HPDE6-E6E7 (cell line): ENCODE data around the gene TKFC.
"Not testable (repeated sequence)": the region's sequence is repeated elsewhere in the genome, so short reads cannot be mapped to it uniquely, and the experiment has no call there.

Source experiments
- DNase-seq: peaks from one replicate; pipeline ENCODE4 v3.0.0; 2011; ENCODE audit warnings: missing footprints; ENCODE audit errors: extremely low spot score

TKFC gene

DNA sequence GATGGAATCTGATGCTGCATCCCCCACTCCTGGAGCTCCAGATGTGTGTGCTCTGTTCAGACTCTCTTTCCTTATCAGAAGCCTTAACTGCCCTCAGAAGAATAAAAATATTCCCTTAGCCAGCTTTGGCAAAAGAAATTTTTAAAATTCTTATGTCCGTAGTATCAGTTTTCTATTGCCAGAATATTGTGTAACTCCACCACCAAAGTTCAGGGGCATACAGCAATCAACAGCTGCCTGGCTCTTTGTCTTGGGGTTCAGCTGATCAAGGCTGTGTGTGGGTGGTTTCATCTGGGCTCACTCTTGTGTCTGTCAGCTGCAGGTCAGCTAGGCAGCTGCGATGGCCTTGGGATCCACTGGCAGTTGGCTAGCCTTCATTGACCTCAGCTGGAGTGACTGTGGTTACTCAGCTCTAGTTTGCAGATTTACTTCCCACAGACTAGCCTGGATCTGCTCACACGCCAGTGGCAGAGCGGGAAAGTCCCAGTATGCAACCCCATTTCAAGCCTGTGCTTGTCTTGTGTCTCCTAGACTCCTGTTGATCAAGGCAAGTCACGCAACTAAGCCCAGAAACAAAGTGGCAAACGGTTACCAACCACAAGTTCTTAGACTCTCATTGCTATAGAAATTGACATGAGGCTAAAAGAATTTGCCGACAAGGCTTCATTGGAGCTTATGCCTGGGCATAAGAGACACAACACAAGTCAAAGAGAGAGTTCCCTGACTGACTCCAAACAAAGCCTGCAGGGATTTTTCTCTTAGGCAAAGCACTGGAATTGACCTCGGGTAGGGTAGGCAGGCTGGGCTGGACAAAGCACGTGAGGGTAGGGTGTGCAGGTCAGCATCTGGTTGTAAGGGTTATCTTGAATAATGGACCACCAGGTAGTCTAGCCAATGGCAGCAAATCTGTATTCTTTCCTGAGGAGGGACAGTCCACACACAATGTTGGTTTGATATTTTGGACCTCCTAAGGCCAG, 36.6 kb downstream of the TKFC start:
- DNase-seq, result peak; percentile 92

- DNase-seq, result no peak
Measured at GRCh38 chr11:61370349-61371005, 37.4 kb downstream of the TKFC start.

DNA sequence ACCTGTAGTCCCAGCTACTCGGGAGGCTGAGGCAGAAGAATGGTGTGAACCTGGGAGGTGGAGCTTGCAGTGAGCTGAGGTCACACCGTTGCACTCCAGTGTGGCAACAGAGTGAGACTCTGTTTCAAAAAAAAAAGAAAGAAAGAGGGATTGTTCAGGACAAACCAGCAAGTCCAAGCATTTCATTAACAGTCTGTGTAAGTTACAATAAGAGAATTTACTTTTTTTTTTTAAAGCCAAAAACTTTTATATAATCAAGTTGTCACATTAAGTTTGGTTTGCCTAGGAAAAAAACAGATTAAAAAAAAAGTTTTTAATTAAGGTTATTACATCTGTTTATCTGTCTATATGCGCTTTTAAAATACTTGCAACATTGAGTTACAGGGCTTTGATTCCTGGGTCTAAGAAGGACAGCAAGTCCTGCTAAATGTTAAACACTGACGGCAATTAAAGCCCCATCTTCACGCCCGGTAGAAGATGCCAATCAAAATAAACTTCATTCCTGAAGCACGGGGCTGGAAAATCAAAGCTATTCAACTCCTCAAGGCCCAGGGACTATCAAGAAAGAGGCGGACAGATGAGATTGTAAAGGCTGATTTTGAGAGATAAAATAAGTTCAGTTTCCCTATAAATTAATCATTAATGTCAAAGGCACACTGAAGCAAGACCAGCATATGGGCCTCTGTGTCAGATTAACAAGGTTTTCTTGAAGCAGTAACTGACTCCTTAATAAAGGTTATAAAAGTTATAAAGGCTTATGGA, 39.8 kb downstream of the TKFC start:
- DNase-seq, result no peak

GRCh38 chr11:61375761-61376108, 42.7 kb downstream of the TKFC start:
- DNase-seq, result no peak

GRCh38 chr11:61377461-61378160, 44.6 kb downstream of the TKFC start:
- no peak for DNase-seq

- peak; percentile 93 for DNase-seq
Measured at GRCh38 chr11:61378713-61379313, 45.8 kb downstream of the TKFC start.

DNA sequence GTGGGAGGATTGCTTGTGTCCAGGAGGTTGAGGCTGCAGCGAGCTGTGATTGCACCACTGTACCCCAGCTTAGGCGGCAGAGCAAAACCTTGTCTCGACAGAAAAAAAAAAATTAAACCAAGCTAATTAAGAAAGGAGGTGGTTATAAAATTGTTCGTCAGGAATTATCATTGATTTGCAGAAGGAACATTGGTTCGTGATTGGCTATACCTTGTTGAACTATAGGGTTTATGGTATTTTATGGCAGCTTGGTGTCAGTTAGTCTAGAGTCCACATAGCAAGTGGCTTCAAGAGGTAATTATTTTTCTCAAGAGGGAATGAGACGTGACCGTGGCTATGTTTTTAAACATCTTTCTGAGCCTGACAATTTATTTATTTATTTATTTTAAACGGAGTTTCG, 47.9 kb downstream of the TKFC start:
- DNase-seq, result no peak

DNA sequence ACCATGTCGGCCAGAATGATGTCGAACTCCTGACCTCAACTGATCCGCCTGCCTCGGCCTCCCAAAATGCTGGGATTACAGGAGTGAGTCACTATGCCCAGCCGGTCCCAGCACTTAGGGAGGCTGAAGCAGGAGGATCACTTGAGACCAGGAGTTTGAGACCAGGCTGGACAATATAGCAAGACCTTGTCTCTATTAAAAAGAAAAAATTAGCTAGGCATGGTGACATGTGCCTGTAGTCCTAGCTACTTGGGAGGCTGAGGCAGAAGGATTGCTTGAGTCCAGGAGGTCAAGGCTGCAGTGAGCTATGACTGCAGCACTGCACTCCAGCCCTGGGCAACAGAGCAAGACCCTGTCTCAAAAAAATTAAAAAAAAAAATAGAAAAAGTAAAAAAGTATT, 50.8 kb downstream of the TKFC start:
- DNase-seq, result not testable (repeated sequence)

DNA sequence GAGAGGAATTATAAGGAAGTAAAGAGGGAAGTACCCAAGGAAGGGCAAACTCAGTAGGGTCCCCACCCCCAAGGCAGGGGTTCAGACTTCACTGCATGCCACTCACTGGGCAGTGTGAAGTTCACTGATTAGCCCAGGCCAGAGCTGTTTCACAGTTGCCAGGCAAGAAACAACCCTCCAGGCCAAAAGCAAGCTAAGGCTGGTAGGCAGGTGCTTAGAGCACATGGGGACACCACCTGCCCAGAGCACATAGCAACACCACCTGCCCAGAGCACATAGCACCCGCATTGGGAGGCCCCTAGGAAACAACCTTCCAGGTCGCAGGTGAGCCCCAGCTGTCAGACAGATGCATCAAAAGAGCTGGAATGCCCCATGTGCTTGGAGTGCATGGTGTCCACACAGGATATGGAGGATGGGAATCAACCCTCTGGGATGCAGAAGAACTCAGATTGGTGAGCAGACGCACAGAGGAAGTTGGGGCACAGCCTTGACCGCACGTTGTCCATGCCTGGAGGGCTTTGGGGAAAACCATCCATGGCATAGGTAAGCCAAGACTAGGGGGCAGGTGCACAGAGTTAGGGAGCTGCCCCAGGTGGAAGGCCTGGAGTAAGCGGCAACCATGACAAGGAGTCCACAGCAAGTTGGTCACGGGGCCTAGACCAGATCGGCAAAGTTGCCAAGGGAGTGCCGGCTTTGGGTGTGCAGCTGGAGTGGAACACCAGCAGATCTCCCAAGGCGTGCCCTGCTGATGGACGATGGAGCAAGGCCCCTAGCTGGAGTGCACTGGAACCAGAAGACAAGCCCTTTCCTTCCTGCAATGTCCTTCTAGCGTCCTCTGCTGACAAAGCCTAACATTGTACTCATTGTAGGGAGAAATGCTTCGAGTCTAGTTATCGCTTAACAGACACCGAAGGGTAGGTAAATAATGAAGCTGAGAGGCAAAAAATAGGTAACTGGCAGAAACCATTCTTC, 51.5 kb downstream of the TKFC start:
- DNase-seq, result no peak

GRCh38 chr11:61390161-61390560, 57.1 kb downstream of the TKFC start:
- no peak for DNase-seq

GRCh38 chr11:61392981-61393595, 60.1 kb downstream of the TKFC start:
- DNase-seq, result no peak
